GM18868 (cell line): Measurements from ENCODE around the gene PCBP4.

Experiments used
- ATAC-seq: cut with Tn5 transposase; IDR thresholded peaks from one replicate; pipeline ENCODE4 v1.9.1; 2021; ENCODE audit warnings: mild to moderate bottlenecking, moderate library complexity; ENCODE audit not compliant: unreplicated experiment

The PCBP4 gene

GRCh38 chr3:51921081-51921578 lies 46.1 kb downstream of the PCBP4 start:
- no peak for ATAC-seq

GRCh38 chr3:51916418-51916817 lies 50.8 kb downstream of the PCBP4 start:
- no peak for ATAC-seq

- ATAC-seq, result no peak
Measured at GRCh38 chr3:51908026-51908425, 59.2 kb downstream of the PCBP4 start.
